RWPE2 (cell line): Measurements from ENCODE around the gene OR5V1.
A peak's percentile ranks its signal among the peaks of the same experiment; 100 is the strongest.
"Not testable (repeated sequence)": the region's sequence is repeated elsewhere in the genome, so short reads cannot be mapped to it uniquely, and the experiment has no call there.

Experiments used
- ATAC-seq: fragments of 200-7000 bp; cut with Tn5 transposase; 3 replicates; pipeline ENCODE4 v1.9.1; 2021; ENCODE audit warnings: low read depth
- DNase-seq: peaks from one replicate; pipeline ENCODE4 v3.0.0-alpha.2; 2020; ENCODE audit warnings: low spot score
- H3K27ac ChIP-seq: fragments of 450-650 bp; 2 replicates; pipeline ENCODE4 v1.5.1; 2017; ENCODE audit warnings: mild to moderate bottlenecking; ENCODE audit not compliant: poor library complexity, severe bottlenecking
- H3K27me3 ChIP-seq: fragments of 250-450 bp; sonication (Bioruptor Pico); 2 replicates; pipeline ENCODE4 v1.5.1; 2021; ENCODE audit warnings: mild to moderate bottlenecking, moderate library complexity; ENCODE audit not compliant: insufficient read depth, poor library complexity, severe bottlenecking
- H3K36me3 ChIP-seq: fragments of 250-450 bp; sonication (Bioruptor Pico); 2 replicates; pipeline ENCODE4 v1.5.1; 2020; ENCODE audit warnings: low read depth, mild to moderate bottlenecking, moderate library complexity
- H3K4me1 ChIP-seq: fragments of 250-450 bp; sonication (Bioruptor Pico); 2 replicates; pipeline ENCODE4 v1.5.1; 2021; ENCODE audit warnings: mild to moderate bottlenecking, moderate library complexity; ENCODE audit not compliant: insufficient read depth, poor library complexity, severe bottlenecking
- H3K4me3 ChIP-seq: fragments of 250-450 bp; sonication (Bioruptor Pico); 2 replicates; pipeline ENCODE4 v1.5.1; 2021; ENCODE audit warnings: mild to moderate bottlenecking, moderate library complexity; ENCODE audit not compliant: severe bottlenecking
- H3K9me3 ChIP-seq: fragments of 250-450 bp; sonication (Bioruptor Pico); 2 replicates; pipeline ENCODE4 v1.5.1; 2021; ENCODE audit warnings: mild to moderate bottlenecking, moderate library complexity; ENCODE audit not compliant: severe bottlenecking
- CTCF ChIP-seq: fragments of 450-650 bp; IDR thresholded peaks from one replicate; pipeline ENCODE4 v1.5.1; 2017; ENCODE audit warnings: mild to moderate bottlenecking, moderate library complexity; ENCODE audit not compliant: poor library complexity, severe bottlenecking

Gene OR5V1

GRCh38 chr6:29388533-29388932, 19.9 kb upstream of the OR5V1 start:
- no peak for TF ChIP-seq CTCF
- no peaks in the 10 kb centered on the region for H3K36me3 ChIP-seq
- no peaks in the 10 kb centered on the region for H3K9me3 ChIP-seq
- DNase-seq (no peak), ATAC-seq (no peak)
- no peaks in the 10 kb centered on the region for H3K4me1 ChIP-seq
- peaks cover 15% of the 10 kb centered on the region for H3K27me3 ChIP-seq
- no peak overlapping the region for H3K27ac ChIP-seq
- no peak overlapping the region for H3K4me3 ChIP-seq

- Histone ChIP-seq H3K4me3 (no peak overlapping the region), H3K27me3 (peaks cover 8% of the 10 kb centered on the region), H3K9me3 (no peaks in the 10 kb centered on the region), H3K36me3 (no peaks in the 10 kb centered on the region), H3K4me1 (no peaks in the 10 kb centered on the region), H3K27ac (no peak overlapping the region)
- DNase-seq = no peak
- peak; percentile 32 for TF ChIP-seq CTCF
- no peak for ATAC-seq
Observed at GRCh38 chr6:29376003-29376402, 7.3 kb upstream of the OR5V1 start.

GRCh38 chr6:29375191-29375590, 6.5 kb upstream of the OR5V1 start, which contains the start of gene OR12D3:
Gene OR12D3, minus strand, starts transcription at chr6:29375291. Its CDS starts 4 bp downstream, at chr6:29375287.
- DNase-seq (no peak), ATAC-seq (no peak)
- H3K27ac ChIP-seq = no peak within 1 kb of the TSS
- peaks cover 8% of the 10 kb centered on the region for H3K27me3 ChIP-seq
- H3K9me3 ChIP-seq = no peaks in the 10 kb centered on the region
- H3K4me1 ChIP-seq = no peaks in the 10 kb centered on the region
- H3K4me3 ChIP-seq = no peak within 1 kb of the TSS
- no peaks in the 10 kb centered on the region for H3K36me3 ChIP-seq
- TF ChIP-seq CTCF = no peak

GRCh38 chr6:29355603-29356002, 13.1 kb downstream of the OR5V1 start:
- no peak overlapping the region for H3K27ac ChIP-seq
- ATAC-seq = no peak
- no peaks in the 10 kb centered on the region for H3K4me1 ChIP-seq
- H3K36me3 ChIP-seq = no peaks in the 10 kb centered on the region
- H3K9me3 ChIP-seq = no peaks in the 10 kb centered on the region
- TF ChIP-seq CTCF = no peak
- no peaks in the 10 kb centered on the region for H3K27me3 ChIP-seq
- no peak for DNase-seq
- no peak overlapping the region for H3K4me3 ChIP-seq

GRCh38 chr6:29354980-29355379, 13.7 kb downstream of the OR5V1 start:
- ATAC-seq = no peak
- Histone ChIP-seq H3K9me3 (no peaks in the 10 kb centered on the region), H3K4me1 (no peaks in the 10 kb centered on the region), H3K27me3 (no peaks in the 10 kb centered on the region), H3K27ac (no peak overlapping the region), H3K4me3 (no peak overlapping the region), H3K36me3 (no peaks in the 10 kb centered on the region)
- no peak for TF ChIP-seq CTCF
- DNase-seq = no peak

- not testable (repeated sequence) for H3K4me1 ChIP-seq, H3K36me3 ChIP-seq, H3K27ac ChIP-seq, ATAC-seq, H3K27me3 ChIP-seq, H3K9me3 ChIP-seq, DNase-seq, H3K4me3 ChIP-seq
Observed at GRCh38 chr6:29349348-29349747, 19.3 kb downstream of the OR5V1 start.
